Suprapubic skin (tissue), 4 donors: ENCODE measurements around the gene CPNE2. TPM values are rescaled to one million over a fixed set of nuclear protein-coding genes. Genes with fewer than 3 reads are reported as not detected.

Experiments used
- DNase-seq, 2 donors: peaks; one replicate each; pipeline ENCODE4 v3.0.0-alpha.2; 2019; ENCODE audit warnings: low spot score in 2 of 2
- H3K27ac ChIP-seq: fragments of 200-600 bp; sonication (generic); one replicate; pipeline ENCODE4 v1.5.1; 2019
- H3K27me3 ChIP-seq: fragments of 200-600 bp; sonication (generic); one replicate; pipeline ENCODE4 v1.5.1; 2019
- H3K36me3 ChIP-seq: fragments of 200-600 bp; sonication (generic); one replicate; pipeline ENCODE4 v1.5.1; 2019
- H3K4me1 ChIP-seq: fragments of 200-600 bp; sonication (generic); one replicate; pipeline ENCODE4 v1.5.1; 2019
- H3K4me3 ChIP-seq: fragments of 200-600 bp; sonication (generic); one replicate; pipeline ENCODE4 v1.5.1; 2019; ENCODE audit warnings: mild to moderate bottlenecking
- H3K9me3 ChIP-seq: fragments of 200-600 bp; sonication (generic); one replicate; pipeline ENCODE4 v1.5.1; 2019
- CTCF ChIP-seq, 2 donors: fragments of 200-600 bp in 1 of 2; fragments of 450-650 bp in 1 of 2; sonication (generic) in 1 of 2; IDR thresholded peaks; one replicate each; pipeline ENCODE4 v1.5.1; 2016 to 2019; ENCODE audit warnings: antibody characterized with exemption in 2 of 2, mild to moderate bottlenecking in 1 of 2, moderate library complexity in 1 of 2
- EP300 ChIP-seq: sonication (generic); formaldehyde crosslinking; IDR thresholded peaks from one replicate; pipeline ENCODE4 v1.6.1; 2017; ENCODE audit warnings: antibody characterized with exemption
- POLR2A ChIP-seq, 2 donors: fragments of 450-650 bp; IDR thresholded peaks; one replicate each; pipeline ENCODE4 v1.6.1; 2017; ENCODE audit warnings: antibody characterized with exemption in 2 of 2, mild to moderate bottlenecking in 2 of 2, moderate library complexity in 2 of 2
- POLR2AphosphoS5 ChIP-seq, 3 donors: sonication (generic); formaldehyde crosslinking; IDR thresholded peaks; one replicate each; pipeline ENCODE4 v1.6.1; 2017; ENCODE audit warnings: antibody characterized with exemption in 3 of 3
- WGBS: methylation state at CpG from one replicate; pipeline ENCODE4 v1.1.5; 2018; 5-methylcytosine and 5-hydroxymethylcytosine counted together
- total RNA-seq, 4 donors: library from RNA; depleted of rRNA; stranded (reverse); fragments of >200 nt; gene quantifications; one replicate each; pipeline ENCODE4 v1.1.0, GENCODE V29; 2016

CPNE2 gene
- total RNA-seq, 4 donors from 2014 or later = 12.7 to 23.1 (median 15.7) TPM

GRCh38 chr16:57147381-57148221, 55.2 kb downstream of the CPNE2 start:
- DNase-seq = no peak
- TF ChIP-seq POLR2AphosphoS5 (IDR thresholded peaks at IDR 0.05) (no peak), EP300 (no peak), POLR2A (IDR thresholded peaks at IDR 0.05) (no peak), CTCF (IDR thresholded peaks at IDR 0.05) (no peak)
- H3K36me3 ChIP-seq = peaks cover 6% of the 10 kb centered on the region
- H3K4me3 ChIP-seq = peak overlapping the region; percentile 10
- peak overlapping the region; percentile 67 for H3K27ac ChIP-seq
- no peaks in the 10 kb centered on the region for H3K27me3 ChIP-seq
- H3K4me1 ChIP-seq = peaks cover 35% of the 10 kb centered on the region
- no peaks in the 10 kb centered on the region for H3K9me3 ChIP-seq
- WGBS = 11% methylated on average over 14 of the region's 14 CpGs

- Histone ChIP-seq H3K4me1 (peaks cover 31% of the 10 kb centered on the region), H3K4me3 (no peak overlapping the region), H3K36me3 (peaks cover 15% of the 10 kb centered on the region), H3K27me3 (no peaks in the 10 kb centered on the region), H3K9me3 (no peaks in the 10 kb centered on the region), H3K27ac (peak overlapping the region; percentile 2)
- TF ChIP-seq EP300 = no peak
- TF ChIP-seq POLR2AphosphoS5 (IDR thresholded peaks at IDR 0.05) = no peak
- TF ChIP-seq CTCF (IDR thresholded peaks at IDR 0.05) = no peak
- TF ChIP-seq POLR2A (IDR thresholded peaks at IDR 0.05) = no peak
- DNase-seq = no peak
- 96% methylated on average over 6 of the region's 6 CpGs for WGBS
Observed at GRCh38 chr16:57148481-57148880, 56.1 kb downstream of the CPNE2 start.

GRCh38 chr16:57149391-57149790, 57.0 kb downstream of the CPNE2 start:
- Histone ChIP-seq H3K4me1 (peaks cover 31% of the 10 kb centered on the region), H3K9me3 (no peaks in the 10 kb centered on the region), H3K27me3 (no peaks in the 10 kb centered on the region), H3K4me3 (no peak overlapping the region), H3K27ac (no peak overlapping the region), H3K36me3 (peaks cover 24% of the 10 kb centered on the region)
- 100% methylated on average over 6 of the region's 10 CpGs for WGBS
- peak in 1 of 2 donors; percentile 52 for DNase-seq
- TF ChIP-seq EP300 (no peak), POLR2AphosphoS5 (IDR thresholded peaks at IDR 0.05) (no peak), CTCF (IDR thresholded peaks at IDR 0.05) (no peak), POLR2A (IDR thresholded peaks at IDR 0.05) (no peak)

- no peak overlapping the region for H3K27ac ChIP-seq
- peaks cover 30% of the 10 kb centered on the region for H3K36me3 ChIP-seq
- DNase-seq = no peak
- H3K27me3 ChIP-seq = no peaks in the 10 kb centered on the region
- no peak for TF ChIP-seq POLR2A (IDR thresholded peaks at IDR 0.05)
- TF ChIP-seq CTCF (IDR thresholded peaks at IDR 0.05) = no peak
- TF ChIP-seq EP300 = no peak
- no peak for TF ChIP-seq POLR2AphosphoS5 (IDR thresholded peaks at IDR 0.05)
- peaks cover 29% of the 10 kb centered on the region for H3K4me1 ChIP-seq
- H3K4me3 ChIP-seq = no peak overlapping the region
- 78% methylated on average over 9 of the region's 9 CpGs for WGBS
- H3K9me3 ChIP-seq = no peaks in the 10 kb centered on the region
Observed at GRCh38 chr16:57150682-57151330, 58.4 kb downstream of the CPNE2 start.

GRCh38 chr16:57151369-57151768, 59.0 kb downstream of the CPNE2 start:
- H3K27me3 ChIP-seq = no peaks in the 10 kb centered on the region
- no peaks in the 10 kb centered on the region for H3K9me3 ChIP-seq
- peaks cover 27% of the 10 kb centered on the region for H3K4me1 ChIP-seq
- no peak overlapping the region for H3K27ac ChIP-seq
- WGBS = 90% methylated on average over 2 of the region's 2 CpGs
- DNase-seq = no peak
- TF ChIP-seq POLR2AphosphoS5 (IDR thresholded peaks at IDR 0.05) (no peak), EP300 (no peak), POLR2A (IDR thresholded peaks at IDR 0.05) (no peak), CTCF (IDR thresholded peaks at IDR 0.05) (no peak)
- peaks cover 34% of the 10 kb centered on the region for H3K36me3 ChIP-seq
- no peak overlapping the region for H3K4me3 ChIP-seq
